Measurements from ENCODE around the gene LAG3.
"Not testable (repeated sequence)": the region's sequence is repeated elsewhere in the genome, so short reads cannot be mapped to it uniquely, and the experiment has no call there.

Gene LAG3

DNA sequence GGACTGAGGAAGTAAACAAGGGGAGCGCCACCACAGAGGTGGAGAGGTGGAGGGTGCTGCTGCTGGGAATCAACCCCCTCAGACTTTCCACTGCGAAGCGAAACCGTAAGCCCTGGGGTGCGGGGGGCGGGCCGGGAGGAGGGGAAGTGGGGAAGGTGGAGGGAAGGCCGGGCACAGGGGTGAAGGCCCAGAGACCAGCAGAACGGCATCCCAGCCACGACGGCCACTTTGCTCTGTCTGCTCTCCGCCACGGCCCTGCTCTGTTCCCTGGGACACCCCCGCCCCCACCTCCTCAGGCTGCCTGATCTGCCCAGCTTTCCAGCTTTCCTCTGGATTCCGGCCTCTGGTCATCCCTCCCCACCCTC is at the start of gene LAG3:
Gene LAG3 (plus strand): TSS at position 190 of the 365 bp plus-strand sequence. CDS start 333 bp downstream, outside the sequence.
- DNase-seq, result peak; percentile 64 to 68

DNA sequence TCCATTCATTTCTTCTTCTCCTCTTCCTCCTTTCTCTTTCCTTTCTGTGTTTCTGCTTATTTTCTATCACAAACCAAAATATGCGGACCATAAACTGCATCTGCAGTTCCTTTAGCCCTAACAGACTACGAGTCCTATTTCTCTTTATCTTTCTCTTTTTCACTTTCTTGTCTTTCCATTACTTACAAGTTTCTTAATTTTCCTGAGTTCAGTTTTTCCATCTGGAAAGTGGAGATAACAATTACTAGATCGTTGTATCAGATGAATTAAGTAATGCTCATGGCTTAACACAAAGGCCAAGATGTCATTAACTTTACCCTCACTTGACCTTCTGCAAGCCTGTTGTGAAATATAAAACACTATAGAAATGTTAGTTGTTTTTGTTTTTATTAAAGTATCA is 49.5 kb upstream of the LAG3 start:
- no peak for DNase-seq

DNA sequence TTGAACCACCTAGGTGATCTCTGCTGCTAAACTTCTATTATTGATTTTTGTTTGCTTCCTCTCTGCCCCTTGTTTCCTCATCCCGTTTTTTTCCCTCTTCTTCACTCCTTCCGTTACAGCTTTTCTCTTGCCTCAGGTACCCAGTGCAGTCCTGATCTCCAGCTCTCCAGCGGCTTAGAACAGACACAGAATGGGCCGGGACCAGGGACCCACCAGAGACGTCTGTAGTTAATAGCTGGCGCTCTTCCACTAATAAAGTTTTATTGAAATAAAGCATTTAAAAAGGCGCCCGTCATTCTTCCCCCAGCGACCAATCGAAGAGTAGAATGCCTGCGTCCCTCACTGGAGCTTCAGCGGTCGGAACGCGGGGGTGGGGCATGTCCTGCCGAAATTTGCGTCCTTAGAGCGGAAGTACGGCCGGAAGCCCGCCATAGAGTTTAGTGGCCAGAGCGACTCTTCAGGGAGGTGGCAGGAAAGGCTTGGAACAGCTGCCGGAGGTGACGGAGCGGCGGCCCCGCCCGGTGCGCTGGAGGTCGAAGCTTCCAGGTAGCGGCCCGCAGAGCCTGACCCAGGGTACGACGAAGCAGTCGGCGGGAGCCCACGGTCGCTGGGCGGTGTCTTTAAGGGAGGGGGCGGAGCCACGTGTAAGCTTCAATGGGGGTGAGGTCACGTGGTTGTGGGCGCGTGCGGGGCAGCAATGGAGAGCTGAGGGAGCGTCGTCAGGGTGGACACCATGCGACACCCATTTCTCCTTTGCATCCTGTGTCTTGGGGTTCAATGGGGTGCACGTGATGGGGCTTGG is 48.5 kb upstream of the LAG3 start, which contains the start of gene COPS7A:
Gene COPS7A (plus strand): TSS at position 440 of the 802 bp plus-strand sequence. CDS start 611 bp downstream, outside the sequence.
- peak; percentile 86 to 88 for DNase-seq

- no peak for DNase-seq
These were observed 47.9 kb upstream of the LAG3 start for GRCh38 chr12:6724409-6724797.

GRCh38 chr12:6725350-6725749 is 47.0 kb upstream of the LAG3 start:
- no peak for DNase-seq

GRCh38 chr12:6729186-6729585 is 43.1 kb upstream of the LAG3 start:
- no peak for DNase-seq

DNA sequence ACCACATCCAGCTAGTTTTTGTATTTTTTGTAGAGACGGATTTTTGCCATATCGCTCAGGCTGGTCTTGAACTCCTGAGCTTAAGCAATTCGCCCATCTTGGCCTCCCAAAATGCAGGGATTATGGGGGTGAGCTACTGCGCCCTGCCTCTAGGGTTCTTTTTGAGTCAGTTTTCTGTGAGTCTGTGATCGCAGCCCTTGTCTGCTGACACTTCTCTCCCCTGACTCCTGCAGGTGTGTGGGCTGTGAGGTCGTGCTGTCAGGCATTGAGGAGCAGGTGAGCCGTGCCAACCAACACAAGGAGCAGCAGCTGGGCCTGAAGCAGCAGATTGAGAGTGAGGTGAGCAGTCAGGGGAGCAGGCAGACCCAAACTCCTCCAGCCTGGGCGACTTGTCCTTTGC is 42.2 kb upstream of the LAG3 start:
- no peak for DNase-seq

- DNase-seq, result no peak
These were observed 37.6 kb upstream of the LAG3 start for GRCh38 chr12:6734506-6735387.

DNA sequence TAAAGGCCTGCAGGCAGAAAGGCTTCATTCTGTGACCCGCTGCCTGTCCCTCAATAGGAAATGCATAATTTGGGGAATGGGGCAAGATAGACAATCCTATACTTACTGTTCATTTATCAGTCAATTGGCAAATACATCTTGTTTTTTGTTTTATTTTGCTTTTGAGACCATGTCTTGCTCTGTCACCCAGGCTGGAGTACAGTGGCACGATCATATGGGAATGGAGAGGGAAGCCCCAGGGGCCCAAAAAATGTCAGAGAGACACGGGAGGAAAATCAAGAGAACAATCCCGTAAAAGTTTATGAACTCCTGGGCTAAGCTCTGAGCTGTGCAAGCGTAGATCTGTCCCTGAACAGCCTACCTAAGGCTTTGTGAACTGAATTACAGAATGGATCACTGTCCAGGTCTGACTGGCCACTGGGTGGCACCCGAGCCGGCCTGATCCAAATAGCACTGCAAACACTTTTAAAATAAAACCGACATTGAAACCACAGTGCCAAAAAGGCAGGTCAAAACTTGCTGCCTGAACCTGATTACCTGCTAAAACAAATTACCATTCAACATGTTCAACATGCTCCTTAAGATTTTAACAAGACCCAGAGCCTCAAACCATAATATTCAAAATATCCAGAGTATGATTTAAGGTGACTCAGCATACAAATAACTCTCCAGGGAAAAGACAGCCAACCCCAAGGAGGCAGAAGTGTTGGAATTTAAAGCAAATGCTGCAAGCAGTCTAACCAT is 36.7 kb upstream of the LAG3 start:
- DNase-seq, result peak; percentile 18 to 29

DNA sequence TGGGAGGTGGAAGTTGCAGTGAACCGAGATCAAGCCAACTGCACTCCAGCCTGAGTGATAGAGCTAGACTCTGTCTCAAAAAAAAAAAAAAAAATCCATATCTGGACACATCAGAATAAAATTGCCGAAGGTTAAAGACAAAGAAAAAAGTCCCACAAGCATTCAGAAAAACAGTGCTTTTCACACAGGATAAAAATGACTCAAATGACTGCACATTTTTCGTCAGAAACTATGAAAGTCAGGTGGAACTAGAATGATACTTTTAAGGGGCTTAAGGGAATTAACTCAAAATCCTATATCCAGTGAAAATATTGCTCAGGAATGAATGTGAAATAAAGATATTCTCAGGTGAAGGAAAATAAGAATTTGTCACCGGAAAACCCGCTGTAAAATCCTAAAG is 35.6 kb upstream of the LAG3 start:
- DNase-seq, result no peak

DNA sequence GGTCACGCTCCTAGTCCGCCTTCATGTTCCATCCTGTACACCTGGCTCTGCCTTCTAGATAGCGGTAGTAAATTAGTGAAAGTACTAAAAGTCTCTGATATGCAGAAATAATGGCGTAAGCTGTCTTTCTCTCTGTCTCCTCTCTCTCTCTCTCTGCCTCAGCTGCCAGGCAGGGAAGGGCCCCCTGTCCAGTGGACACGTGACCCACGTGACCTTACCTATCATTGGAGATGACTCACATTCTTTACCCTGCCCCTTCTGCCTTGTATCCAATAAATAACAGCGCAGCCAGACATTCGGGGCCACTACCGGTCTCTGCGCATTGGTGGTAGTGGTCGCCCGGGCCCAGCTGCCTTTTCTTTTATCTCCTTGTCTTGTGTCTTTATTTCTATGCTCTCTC is 30.2 kb upstream of the LAG3 start:
- not testable (repeated sequence) for DNase-seq

DNA sequence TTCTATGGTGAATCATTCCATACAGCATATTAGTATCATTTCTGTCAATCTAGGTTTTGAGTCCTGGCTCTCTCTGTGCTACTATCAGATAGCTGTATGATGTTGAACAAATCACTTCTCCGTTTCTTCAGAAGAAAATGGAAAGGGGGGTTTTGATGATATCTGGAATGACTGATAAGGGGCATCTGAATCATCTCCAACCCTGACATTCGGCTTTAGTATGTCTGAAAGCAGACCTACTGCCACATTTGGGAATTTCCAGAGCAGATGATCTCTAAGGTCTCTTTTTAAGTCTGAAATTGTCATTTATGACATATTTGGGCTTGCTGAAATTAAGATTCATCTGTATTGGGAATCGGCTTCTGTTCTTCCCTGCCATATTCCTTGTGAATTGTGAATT is 29.5 kb upstream of the LAG3 start:
- no peak for DNase-seq

DNA sequence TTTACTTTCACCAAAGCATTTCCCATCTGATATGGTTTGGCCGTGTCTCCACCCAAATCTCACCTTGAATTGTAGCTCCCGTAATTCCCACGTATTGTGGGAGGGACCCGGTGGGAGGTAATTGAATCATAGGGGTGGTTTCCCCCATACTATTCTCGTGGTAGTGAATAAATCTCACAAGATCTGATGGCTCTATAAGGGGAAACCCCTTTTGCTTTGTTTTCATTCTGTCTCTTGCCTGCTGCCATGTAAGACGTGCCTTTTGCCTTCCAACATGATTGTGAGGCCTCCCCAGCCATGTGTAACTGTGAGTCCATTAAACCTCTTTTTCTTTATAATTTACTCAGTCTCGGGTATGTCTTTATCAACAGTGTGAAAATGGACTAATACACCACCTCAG is 29.0 kb upstream of the LAG3 start:
- not testable (repeated sequence) for DNase-seq

DNA sequence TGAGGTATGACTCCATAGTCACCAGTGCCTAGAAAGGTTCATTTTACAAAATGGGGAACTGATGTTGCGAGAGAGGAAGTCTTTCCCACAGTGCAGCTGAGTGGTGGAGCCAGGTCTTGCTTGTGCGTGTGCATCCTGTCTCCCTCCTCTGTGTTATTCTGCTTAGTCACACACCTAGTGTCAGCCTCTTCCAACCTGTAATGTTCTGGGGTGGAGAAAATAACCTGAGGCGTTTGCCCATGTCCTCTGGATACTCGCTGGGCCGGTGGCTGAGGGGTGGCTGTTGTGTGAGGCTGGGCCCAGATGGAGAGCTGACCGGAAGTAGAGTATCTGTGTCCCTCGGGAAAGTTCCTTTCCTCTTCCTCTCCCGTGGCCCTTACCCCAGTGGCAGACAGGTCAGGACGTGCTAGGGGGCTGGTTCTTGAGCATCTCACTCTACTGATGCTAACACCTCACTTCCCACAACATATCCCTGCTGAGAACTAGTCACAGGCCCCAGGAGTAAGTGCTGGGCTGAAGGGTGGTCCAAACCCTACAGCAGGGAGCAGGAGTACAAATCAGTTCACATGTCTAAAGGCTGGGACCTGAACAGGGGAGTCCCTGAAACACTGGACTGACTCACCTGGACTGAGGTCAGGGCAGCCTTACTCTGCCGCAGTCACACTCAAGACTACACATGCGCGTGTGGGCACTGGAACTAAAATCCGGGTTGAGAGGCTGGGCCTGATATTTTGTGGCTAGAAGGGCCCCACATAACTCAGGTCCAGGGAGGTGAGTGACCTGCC is 26.4 kb upstream of the LAG3 start:
- DNase-seq, result no peak

- no peak for DNase-seq
These were observed 25.1 kb upstream of the LAG3 start for GRCh38 chr12:6747216-6747615.

- no peak for DNase-seq
These were observed 23.6 kb upstream of the LAG3 start for GRCh38 chr12:6748761-6749160.

- no peak for DNase-seq
These were observed 21.8 kb upstream of the LAG3 start for GRCh38 chr12:6750506-6750905.

DNA sequence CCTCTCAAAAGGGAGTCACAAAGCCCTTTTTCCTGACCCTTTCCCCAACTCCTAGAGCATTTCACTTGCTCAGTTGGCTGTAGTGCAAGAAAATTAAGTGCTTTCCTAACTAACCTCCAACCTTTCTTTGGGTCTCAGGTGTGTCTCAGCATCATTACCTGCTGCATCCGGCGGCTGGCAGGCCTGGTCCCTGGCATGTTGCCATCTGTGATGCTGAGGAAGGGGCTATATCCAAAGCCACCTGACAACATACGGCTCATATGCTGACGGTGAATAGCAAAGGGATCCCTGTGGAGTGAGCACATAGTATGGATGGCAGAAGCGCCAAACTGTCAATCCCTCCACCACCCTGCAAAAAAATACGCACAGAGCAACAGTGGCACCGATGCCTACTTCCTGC is 20.6 kb upstream of the LAG3 start:
- no peak for DNase-seq

GRCh38 chr12:6752167-6752920 is 20.0 kb upstream of the LAG3 start:
- DNase-seq, result peak in 1 of 2 experiments; percentile 33

DNA sequence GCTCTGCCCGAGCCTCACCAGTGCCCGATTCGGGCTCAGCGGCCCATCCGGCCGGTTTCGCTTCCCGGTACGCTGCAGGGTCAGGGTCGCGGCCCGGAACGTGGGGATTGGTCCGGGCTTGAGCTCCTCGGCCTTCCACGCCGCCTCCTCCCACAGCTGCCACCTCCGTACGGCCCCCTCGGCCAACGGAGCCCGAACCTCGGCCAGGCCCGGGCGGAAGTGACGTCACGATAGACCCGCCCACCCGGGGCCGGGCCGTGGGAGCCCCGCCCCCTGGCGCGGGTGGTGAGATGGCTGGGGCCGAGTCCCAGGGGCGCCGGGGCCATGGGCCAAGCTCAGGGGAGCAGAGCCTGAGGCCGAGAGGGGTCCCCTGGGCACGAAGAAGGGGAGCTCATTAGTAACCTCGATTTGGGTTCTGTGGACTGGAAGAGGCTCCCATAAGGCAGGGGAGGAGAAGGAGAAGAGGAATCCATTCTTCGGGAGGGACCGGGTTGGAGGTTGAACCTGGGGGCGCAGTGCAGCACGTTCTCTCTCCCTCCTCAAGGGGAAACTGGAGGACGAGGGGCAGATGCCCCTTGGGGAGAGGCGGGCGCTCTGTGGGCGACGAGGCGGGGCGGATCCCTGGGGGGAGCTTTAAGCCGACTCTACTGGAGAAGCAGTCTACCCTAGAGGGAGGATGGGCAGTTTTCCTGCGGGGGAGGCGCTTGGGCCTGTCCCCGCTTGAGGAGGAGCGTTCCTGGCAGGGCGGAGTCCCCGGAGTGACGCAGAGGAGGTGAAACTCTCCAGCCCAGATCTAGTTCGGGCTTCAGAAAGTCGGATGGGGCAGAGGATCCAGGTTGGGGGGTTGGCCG is 19.2 kb upstream of the LAG3 start, which contains the start of gene MLF2:
Gene MLF2 (minus strand): TSS at position 221 of the 851 bp plus-strand sequence. CDS start 807 bp downstream, outside the sequence.
- DNase-seq, result peak; percentile 97 to 98

Measured in activated CD4-positive, alpha-beta T cell treated with anti-CD3 and anti-CD28 coated beads, Interleukin-2, amount 50 U/mL, for 4 hours (primary cell).